GM21717 (cell line): ENCODE measurements around the gene XRCC3.

Experiments
- ATAC-seq: cut with Tn5 transposase; IDR thresholded peaks from one replicate; pipeline ENCODE4 v1.9.1; 2021; ENCODE audit warnings: mild to moderate bottlenecking, moderate library complexity; ENCODE audit not compliant: unreplicated experiment

XRCC3 gene

GRCh38 chr14:103727313-103727980 lies 12.2 kb upstream of the XRCC3 start:
- no peak for ATAC-seq

- ATAC-seq, result no peak
Observed at GRCh38 chr14:103726474-103726873, 11.2 kb upstream of the XRCC3 start.

- ATAC-seq, result no peak
Observed at GRCh38 chr14:103725739-103726395, 10.6 kb upstream of the XRCC3 start.

GRCh38 chr14:103725001-103725682 lies 9.9 kb upstream of the XRCC3 start:
- ATAC-seq, result no peak

- ATAC-seq, result no peak
Observed at GRCh38 chr14:103724116-103724515, 8.9 kb upstream of the XRCC3 start.

GRCh38 chr14:103723748-103724081 lies 8.5 kb upstream of the XRCC3 start:
- no peak for ATAC-seq

GRCh38 chr14:103721334-103722120 lies 6.3 kb upstream of the XRCC3 start:
- ATAC-seq, result no peak

- ATAC-seq, result no peak
Observed at GRCh38 chr14:103719751-103720150, 4.5 kb upstream of the XRCC3 start.

GRCh38 chr14:103718572-103718971 lies 3.3 kb upstream of the XRCC3 start:
- no peak for ATAC-seq

GRCh38 chr14:103716899-103717411 lies 1.7 kb upstream of the XRCC3 start:
- ATAC-seq, result no peak

- ATAC-seq, result peak; percentile 2
Observed at GRCh38 chr14:103716091-103716801, 995 bp upstream of the XRCC3 start.

- ATAC-seq, result no peak
Observed at GRCh38 chr14:103714063-103714724, 1.1 kb downstream of the XRCC3 start.

- no peak for ATAC-seq
Observed at GRCh38 chr14:103713304-103714062, 1.8 kb downstream of the XRCC3 start.

GRCh38 chr14:103712633-103713247 lies 2.5 kb downstream of the XRCC3 start:
- ATAC-seq, result no peak

- no peak for ATAC-seq
Observed at GRCh38 chr14:103711516-103712431, 3.5 kb downstream of the XRCC3 start.

GRCh38 chr14:103710771-103711377 lies 4.4 kb downstream of the XRCC3 start:
- no peak for ATAC-seq

GRCh38 chr14:103709814-103710213 lies 5.4 kb downstream of the XRCC3 start:
- ATAC-seq, result no peak
